ENCODE measurements around the gene TALDO1. TPM values are rescaled to one million over a fixed set of nuclear protein-coding genes. Genes with fewer than 3 reads are reported as not detected.

TALDO1 gene
- total RNA-seq, 2 donors from 2014 or later: 124 to 285 TPM

DNA sequence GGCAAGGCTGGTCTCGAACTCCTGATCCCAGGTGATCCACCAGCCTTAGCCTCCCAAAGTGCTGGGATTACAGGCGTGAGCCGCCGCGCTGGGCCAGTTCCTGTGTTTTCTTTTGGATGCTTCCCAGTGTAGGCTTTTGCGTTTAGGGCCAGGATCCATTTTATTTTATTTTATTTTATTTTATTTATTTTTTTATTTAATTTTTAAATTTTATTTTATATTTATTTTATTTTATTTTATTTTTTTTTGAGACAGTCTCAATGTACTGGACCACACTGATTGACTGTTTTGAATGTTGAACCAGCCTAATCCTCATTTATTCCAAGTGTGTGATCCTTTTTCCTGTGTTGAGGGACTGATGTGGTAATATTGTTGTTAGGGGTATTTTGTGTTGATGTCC, 32.8 kb upstream of the TALDO1 start:
- DNase-seq (ENCODE audit: low spot score): no peak
- Histone ChIP-seq H3K27ac (no peak overlapping the region), H3K9me3 (no peaks in the 10 kb centered on the region), H3K4me1 (replicated peaks) (peaks cover 1% of the 10 kb centered on the region), H3K27me3 (replicated peaks; ENCODE audit: insufficient read depth) (no peaks in the 10 kb centered on the region), H3K4me3 (no peak overlapping the region), H3K36me3 (no peaks in the 10 kb centered on the region)
- TF ChIP-seq, protein P1, sequence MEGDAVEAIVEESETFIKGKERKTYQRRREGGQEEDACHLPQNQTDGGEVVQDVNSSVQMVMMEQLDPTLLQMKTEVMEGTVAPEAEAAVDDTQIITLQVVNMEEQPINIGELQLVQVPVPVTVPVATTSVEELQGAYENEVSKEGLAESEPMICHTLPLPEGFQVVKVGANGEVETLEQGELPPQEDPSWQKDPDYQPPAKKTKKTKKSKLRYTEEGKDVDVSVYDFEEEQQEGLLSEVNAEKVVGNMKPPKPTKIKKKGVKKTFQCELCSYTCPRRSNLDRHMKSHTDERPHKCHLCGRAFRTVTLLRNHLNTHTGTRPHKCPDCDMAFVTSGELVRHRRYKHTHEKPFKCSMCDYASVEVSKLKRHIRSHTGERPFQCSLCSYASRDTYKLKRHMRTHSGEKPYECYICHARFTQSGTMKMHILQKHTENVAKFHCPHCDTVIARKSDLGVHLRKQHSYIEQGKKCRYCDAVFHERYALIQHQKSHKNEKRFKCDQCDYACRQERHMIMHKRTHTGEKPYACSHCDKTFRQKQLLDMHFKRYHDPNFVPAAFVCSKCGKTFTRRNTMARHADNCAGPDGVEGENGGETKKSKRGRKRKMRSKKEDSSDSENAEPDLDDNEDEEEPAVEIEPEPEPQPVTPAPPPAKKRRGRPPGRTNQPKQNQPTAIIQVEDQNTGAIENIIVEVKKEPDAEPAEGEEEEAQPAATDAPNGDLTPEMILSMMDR (IDR thresholded peaks at IDR 0.05): no peak
- TF ChIP-seq POLR2AphosphoS5 (IDR thresholded peaks at IDR 0.05): no peak
- no peak for TF ChIP-seq POLR2A (IDR thresholded peaks at IDR 0.05)
- WGBS: 98% methylated on average over 6 of the region's 6 CpGs
- intact Hi-C loops (cut with DNase I): no loop called here

DNA sequence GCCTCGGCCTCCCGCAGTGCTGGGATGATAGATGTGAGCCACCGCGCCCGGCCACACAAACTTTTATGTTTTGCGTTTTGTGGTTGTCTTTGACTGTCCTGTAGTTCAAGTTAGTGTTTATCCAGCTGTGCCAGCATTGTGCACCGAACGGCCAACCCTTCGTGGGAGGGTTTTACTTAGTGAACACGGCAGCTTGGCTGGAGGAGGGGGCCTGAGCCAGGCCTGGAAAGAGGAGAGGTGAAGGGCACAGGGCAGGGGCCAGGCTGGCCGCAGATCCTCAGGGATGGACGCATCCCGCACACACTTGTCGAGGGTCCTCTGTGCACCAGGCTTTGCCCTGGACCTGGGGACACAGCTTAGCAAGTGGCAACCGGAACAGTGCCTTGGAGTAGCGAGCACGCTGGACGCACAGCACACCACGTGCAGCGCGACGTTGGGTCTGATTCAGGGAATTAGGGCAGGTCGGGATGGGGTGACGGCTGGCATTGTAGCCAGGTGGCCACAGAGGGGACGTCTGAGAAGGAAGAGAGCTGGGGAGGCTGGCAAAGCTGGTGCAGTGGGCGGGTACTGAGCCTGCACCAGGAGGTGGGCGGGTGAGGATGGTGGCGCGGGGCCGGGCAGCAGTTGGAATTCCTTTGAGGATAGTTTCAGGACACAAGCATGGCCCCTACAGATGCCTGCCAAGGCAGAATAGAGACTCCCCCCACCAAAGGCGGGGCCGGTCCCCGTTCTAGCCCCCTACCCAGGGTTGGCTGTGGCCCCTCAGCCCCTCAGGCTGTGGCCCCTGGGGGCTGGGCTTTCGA, 27.8 kb upstream of the TALDO1 start:
- H3K4me1 ChIP-seq (replicated peaks): no peaks in the 10 kb centered on the region
- H3K9me3 ChIP-seq: no peaks in the 10 kb centered on the region
- no peaks in the 10 kb centered on the region for H3K36me3 ChIP-seq
- DNase-seq (ENCODE audit: low spot score): no peak
- H3K4me3 ChIP-seq: no peak overlapping the region
- 76% methylated on average over 34 of the region's 34 CpGs for WGBS
- no peak for TF ChIP-seq POLR2AphosphoS5 (IDR thresholded peaks at IDR 0.05)
- TF ChIP-seq, protein P1 (IDR thresholded peaks at IDR 0.05): no peak
- intact Hi-C loops (cut with DNase I): no loop called here
- H3K27ac ChIP-seq: no peak overlapping the region
- H3K27me3 ChIP-seq (replicated peaks; ENCODE audit: insufficient read depth): no peaks in the 10 kb centered on the region

- Histone ChIP-seq H3K9me3 (no peaks in the 10 kb centered on the region), H3K4me3 (no peak overlapping the region), H3K27ac (no peak overlapping the region), H3K36me3 (no peaks in the 10 kb centered on the region), H3K27me3 (replicated peaks; ENCODE audit: insufficient read depth) (no peaks in the 10 kb centered on the region), H3K4me1 (replicated peaks) (no peaks in the 10 kb centered on the region)
- no peak for DNase-seq (ENCODE audit: low spot score)
- 93% methylated on average over 20 of the region's 35 CpGs for WGBS
- intact Hi-C loops (cut with DNase I): no loop called here
- TF ChIP-seq POLR2AphosphoS5 (IDR thresholded peaks at IDR 0.05) (no peak), POLR2A (IDR thresholded peaks at IDR 0.05) (no peak)
- TF ChIP-seq, protein P1 (IDR thresholded peaks at IDR 0.05): no peak
These were observed 27.1 kb upstream of the TALDO1 start for GRCh38 chr11:720017-720641.

GRCh38 chr11:720642-721246, 26.5 kb upstream of the TALDO1 start:
- Histone ChIP-seq H3K4me1 (replicated peaks) (peaks cover 6% of the 10 kb centered on the region), H3K27me3 (replicated peaks; ENCODE audit: insufficient read depth) (no peaks in the 10 kb centered on the region)

More at GRCh38 chr11:720642-721246, 26.5 kb upstream of the TALDO1 start:
- no peaks in the 10 kb centered on the region for H3K36me3 ChIP-seq
- no peak overlapping the region for H3K27ac ChIP-seq
- TF ChIP-seq, protein P1 (IDR thresholded peaks at IDR 0.05): no peak
- TF ChIP-seq POLR2A (IDR thresholded peaks at IDR 0.05) (no peak), POLR2AphosphoS5 (IDR thresholded peaks at IDR 0.05) (no peak)
- WGBS: 43% methylated on average over 26 of the region's 53 CpGs
- no peak overlapping the region for H3K4me3 ChIP-seq
- no peak for DNase-seq (ENCODE audit: low spot score)
- H3K9me3 ChIP-seq: no peaks in the 10 kb centered on the region
- intact Hi-C loops (cut with DNase I): no loop called here

Measured in prostate gland (tissue), 2 donors.